Chondrocyte (in vitro differentiated cells): Measurements from ENCODE around the gene ADGRG4. TPM values are rescaled to one million over a fixed set of nuclear protein-coding genes. Genes with fewer than 3 reads are reported as not detected.
"Not testable (repeated sequence)": the region's sequence is repeated elsewhere in the genome, so short reads cannot be mapped to it uniquely, and the experiment has no call there.

Experiments
- DNase-seq: peaks from one replicate; pipeline ENCODE4 v3.0.0; 2021; ENCODE audit warnings: mixed read lengths, low spot score
- H3K27ac Mint-ChIP-seq: one replicate; pipeline ENCODE4 v1.8.0; 2021; ENCODE audit warnings: mild to moderate bottlenecking, moderate library complexity, mixed read lengths; ENCODE audit not compliant: unreplicated experiment
- H3K27me3 Mint-ChIP-seq: 2 replicates; pipeline ENCODE4 v1.8.0; 2021; ENCODE audit warnings: low read depth, mixed read lengths
- H3K36me3 Mint-ChIP-seq: 2 replicates; pipeline ENCODE4 v1.8.0; 2021; ENCODE audit warnings: low read depth, mixed read lengths
- H3K4me1 Mint-ChIP-seq: 2 replicates; pipeline ENCODE4 v1.8.0; 2021; ENCODE audit warnings: low read depth, mild to moderate bottlenecking, mixed read lengths
- H3K4me3 Mint-ChIP-seq: one replicate; pipeline ENCODE4 v1.8.0; 2021; ENCODE audit warnings: mild to moderate bottlenecking, moderate library complexity, mixed read lengths; ENCODE audit not compliant: unreplicated experiment
- H3K9me3 Mint-ChIP-seq: 2 replicates; pipeline ENCODE4 v1.8.0; 2021; ENCODE audit warnings: low read depth, mixed read lengths
- long read RNA-seq: library from polyadenylated mRNA; stranded (forward); transcript quantifications from one replicate; pipeline ENCODE4 v2.0.0, GENCODE V29; 2021
- total RNA-seq: library from RNA; stranded (reverse); gene quantifications from 3 replicates; pipeline ENCODE4 v1.2.1, GENCODE V29; 2021
- TF ChIP-seq, protein P1 (sequence below): fragments of 200-600 bp; sonication (generic); IDR thresholded peaks from 2 replicates; pipeline ENCODE4 v1.5.0; 2021; ENCODE audit warnings: antibody characterized with exemption, mild to moderate bottlenecking, moderate library complexity

The ADGRG4 gene, protein sequence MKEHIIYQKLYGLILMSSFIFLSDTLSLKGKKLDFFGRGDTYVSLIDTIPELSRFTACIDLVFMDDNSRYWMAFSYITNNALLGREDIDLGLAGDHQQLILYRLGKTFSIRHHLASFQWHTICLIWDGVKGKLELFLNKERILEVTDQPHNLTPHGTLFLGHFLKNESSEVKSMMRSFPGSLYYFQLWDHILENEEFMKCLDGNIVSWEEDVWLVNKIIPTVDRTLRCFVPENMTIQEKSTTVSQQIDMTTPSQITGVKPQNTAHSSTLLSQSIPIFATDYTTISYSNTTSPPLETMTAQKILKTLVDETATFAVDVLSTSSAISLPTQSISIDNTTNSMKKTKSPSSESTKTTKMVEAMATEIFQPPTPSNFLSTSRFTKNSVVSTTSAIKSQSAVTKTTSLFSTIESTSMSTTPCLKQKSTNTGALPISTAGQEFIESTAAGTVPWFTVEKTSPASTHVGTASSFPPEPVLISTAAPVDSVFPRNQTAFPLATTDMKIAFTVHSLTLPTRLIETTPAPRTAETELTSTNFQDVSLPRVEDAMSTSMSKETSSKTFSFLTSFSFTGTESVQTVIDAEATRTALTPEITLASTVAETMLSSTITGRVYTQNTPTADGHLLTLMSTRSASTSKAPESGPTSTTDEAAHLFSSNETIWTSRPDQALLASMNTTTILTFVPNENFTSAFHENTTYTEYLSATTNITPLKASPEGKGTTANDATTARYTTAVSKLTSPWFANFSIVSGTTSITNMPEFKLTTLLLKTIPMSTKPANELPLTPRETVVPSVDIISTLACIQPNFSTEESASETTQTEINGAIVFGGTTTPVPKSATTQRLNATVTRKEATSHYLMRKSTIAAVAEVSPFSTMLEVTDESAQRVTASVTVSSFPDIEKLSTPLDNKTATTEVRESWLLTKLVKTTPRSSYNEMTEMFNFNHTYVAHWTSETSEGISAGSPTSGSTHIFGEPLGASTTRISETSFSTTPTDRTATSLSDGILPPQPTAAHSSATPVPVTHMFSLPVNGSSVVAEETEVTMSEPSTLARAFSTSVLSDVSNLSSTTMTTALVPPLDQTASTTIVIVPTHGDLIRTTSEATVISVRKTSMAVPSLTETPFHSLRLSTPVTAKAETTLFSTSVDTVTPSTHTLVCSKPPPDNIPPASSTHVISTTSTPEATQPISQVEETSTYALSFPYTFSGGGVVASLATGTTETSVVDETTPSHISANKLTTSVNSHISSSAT (N-terminal part only)
- total RNA-seq, result 0.24 to 0.36 TPM (median 0.30 TPM) in 3 replicates
- long read RNA-seq, result 0 reads

DNA sequence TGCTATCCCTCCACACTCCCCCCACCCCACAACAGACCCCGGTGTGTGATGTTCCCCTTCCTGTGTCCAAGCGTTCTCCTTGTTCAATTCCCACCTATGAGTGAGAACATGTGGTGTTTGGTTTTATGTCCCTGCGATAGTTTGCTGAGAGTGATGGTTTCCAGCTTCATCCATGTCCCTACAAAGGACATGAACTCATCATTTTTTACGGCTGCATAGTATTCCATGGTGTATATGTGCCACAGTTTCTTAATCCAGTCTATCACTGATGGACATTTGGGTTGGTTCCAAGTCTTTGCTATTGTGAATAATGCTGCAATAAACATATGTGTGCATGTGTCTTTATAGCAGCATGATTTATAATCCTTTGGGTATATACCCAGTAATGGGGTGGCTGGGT is at the start of gene ADGRG4:
TSS of gene ADGRG4 (plus strand) at position 243 of the 400 bp plus-strand sequence. CDS start 7,815 bp downstream, outside the sequence.
- H3K27me3 Mint-ChIP-seq, H3K4me3 Mint-ChIP-seq, DNase-seq: not testable (repeated sequence)

DNA sequence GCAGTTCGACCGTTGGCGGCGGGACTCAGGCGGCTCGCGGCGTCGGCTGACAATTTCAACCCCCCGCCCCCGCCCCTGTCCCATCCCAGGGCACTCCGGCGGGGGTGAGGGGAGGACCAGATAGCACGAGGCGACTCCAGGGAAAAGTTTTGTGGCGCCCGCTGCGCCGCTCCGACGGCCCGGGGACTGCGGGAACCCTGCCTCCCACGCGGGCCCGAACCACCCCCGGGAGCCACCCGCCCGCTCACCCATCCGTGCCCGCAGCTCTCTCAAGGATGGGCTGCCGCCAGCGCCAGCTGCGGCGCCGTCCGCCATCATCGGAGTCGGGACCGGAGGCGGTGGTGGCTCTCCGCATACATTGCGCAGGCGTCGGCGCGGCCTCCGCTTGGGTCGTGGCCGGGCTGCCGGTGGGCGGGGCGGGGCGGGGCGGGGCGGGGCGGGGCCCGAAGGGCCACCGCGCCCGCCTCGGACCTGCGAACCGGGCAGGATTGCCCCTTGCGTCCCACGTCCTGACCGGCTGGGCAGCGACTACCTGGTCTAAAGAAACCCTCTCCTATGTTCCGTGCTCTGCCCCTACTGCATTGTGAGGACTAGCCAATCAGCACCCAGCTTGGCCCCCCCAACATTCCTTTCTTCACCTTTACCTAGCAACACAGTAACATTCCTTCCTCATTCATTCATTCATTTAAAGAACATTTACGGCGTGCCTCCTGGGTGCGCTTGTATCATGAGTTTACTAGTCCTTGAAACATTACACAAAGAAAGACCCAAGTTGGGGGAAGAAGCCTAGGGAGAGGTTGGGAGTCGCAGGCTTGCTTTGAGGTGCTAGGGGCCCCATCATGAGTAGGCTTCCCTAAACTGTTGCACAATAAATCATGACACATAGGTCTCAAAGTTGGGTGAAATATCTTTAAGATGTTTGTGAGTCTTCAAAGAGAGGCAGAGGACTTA is 49.4 kb upstream of the ADGRG4 start, which contains the start of gene MAP7D3:
TSS of gene MAP7D3 (minus strand) at position 360 of the 951 bp plus-strand sequence. CDS start at position 318, 42 bp downstream.
- Mint-ChIP-seq H3K9me3 (no peaks in the 10 kb centered on the region), H3K27me3 (no peaks in the 10 kb centered on the region), H3K36me3 (peaks cover 2% of the 10 kb centered on the region), H3K4me1 (peaks cover 57% of the 10 kb centered on the region), H3K27ac (peak within 1 kb of the TSS; percentile 79), H3K4me3 (peak within 1 kb of the TSS; percentile 74)
- TF ChIP-seq, protein P1, sequence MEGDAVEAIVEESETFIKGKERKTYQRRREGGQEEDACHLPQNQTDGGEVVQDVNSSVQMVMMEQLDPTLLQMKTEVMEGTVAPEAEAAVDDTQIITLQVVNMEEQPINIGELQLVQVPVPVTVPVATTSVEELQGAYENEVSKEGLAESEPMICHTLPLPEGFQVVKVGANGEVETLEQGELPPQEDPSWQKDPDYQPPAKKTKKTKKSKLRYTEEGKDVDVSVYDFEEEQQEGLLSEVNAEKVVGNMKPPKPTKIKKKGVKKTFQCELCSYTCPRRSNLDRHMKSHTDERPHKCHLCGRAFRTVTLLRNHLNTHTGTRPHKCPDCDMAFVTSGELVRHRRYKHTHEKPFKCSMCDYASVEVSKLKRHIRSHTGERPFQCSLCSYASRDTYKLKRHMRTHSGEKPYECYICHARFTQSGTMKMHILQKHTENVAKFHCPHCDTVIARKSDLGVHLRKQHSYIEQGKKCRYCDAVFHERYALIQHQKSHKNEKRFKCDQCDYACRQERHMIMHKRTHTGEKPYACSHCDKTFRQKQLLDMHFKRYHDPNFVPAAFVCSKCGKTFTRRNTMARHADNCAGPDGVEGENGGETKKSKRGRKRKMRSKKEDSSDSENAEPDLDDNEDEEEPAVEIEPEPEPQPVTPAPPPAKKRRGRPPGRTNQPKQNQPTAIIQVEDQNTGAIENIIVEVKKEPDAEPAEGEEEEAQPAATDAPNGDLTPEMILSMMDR, result no peak
- no peak for DNase-seq

More for the DNA sequence above, at the start of gene ADGRG4:
- H3K27ac Mint-ChIP-seq, H3K36me3 Mint-ChIP-seq, H3K4me1 Mint-ChIP-seq: not testable (repeated sequence)
- peaks cover 15% of the 10 kb centered on the region for H3K9me3 Mint-ChIP-seq

DNA sequence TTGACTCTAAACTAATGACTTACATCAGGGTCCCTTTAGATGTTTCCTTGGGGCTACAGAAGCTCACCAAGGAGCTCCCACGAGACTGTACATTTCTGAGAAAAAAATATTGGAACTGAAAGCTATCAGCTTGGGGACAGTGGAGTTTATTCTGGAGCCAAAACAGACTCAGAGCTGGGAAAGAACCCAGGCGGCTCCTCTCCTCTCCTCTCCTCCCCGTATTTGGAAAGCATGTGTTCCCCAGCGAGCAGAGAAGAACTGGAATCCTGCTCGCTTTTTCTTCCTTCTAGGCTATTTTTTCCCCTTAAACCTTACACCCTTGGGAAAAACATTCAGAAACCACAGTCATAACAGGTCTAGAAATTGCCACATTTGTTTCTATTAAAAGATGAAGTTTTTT is 45.2 kb upstream of the ADGRG4 start:
- H3K9me3 Mint-ChIP-seq, result no peaks in the 10 kb centered on the region
- TF ChIP-seq, protein P1, result no peak
- no peak for DNase-seq
- H3K4me1 Mint-ChIP-seq, result peaks cover 77% of the 10 kb centered on the region
- no peaks in the 10 kb centered on the region for H3K27me3 Mint-ChIP-seq
- H3K4me3 Mint-ChIP-seq, result peak overlapping the region; percentile 68
- peak overlapping the region; percentile 94 for H3K27ac Mint-ChIP-seq
- H3K36me3 Mint-ChIP-seq, result no peaks in the 10 kb centered on the region

DNA sequence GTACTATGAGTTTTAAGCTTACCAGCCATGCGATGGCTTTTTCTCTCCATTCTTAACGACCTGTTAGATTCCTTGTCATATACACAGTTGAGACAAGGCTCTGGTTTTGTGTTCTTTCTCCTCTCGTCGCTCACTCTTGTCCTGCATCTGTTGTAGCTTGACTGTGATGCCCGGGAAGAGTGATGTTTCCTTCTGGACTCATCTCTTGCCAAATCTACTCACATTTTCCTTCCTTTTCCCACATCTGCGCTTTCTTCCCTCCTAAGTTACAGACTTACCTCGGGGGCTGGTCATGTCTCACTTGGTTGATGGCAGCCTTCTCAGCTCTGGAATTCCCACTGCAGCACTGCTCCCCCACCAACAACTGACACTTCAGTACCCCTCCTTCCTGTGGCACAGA is 44.7 kb upstream of the ADGRG4 start:
- Mint-ChIP-seq H3K4me1 (peaks cover 81% of the 10 kb centered on the region), H3K27me3 (no peaks in the 10 kb centered on the region), H3K9me3 (no peaks in the 10 kb centered on the region), H3K4me3 (peak overlapping the region; percentile 68), H3K27ac (peak overlapping the region; percentile 94), H3K36me3 (no peaks in the 10 kb centered on the region)
- no peak for DNase-seq
- TF ChIP-seq, protein P1, result no peak

DNA sequence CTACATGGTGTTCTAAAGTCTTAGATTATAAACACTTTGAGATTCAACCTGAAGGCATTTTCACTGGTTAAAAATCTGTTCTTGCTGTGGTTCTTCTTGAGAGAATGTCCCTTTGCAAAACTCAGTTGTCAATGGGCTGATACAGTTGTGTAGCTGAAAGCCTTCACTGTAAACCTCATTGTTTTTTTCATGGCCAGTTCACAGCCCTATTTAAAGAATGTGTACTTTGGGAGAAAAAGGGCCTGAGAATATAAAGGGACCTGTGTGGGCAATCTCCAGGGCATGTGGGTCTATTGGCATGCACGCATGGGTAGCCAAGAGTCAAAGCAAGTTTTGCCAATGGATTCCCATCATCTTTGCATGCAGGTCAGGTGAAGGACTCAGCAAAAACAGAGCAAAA is 41.8 kb upstream of the ADGRG4 start:
- H3K4me1 Mint-ChIP-seq, result peaks cover 92% of the 10 kb centered on the region
- H3K4me3 Mint-ChIP-seq, result no peak overlapping the region
- no peaks in the 10 kb centered on the region for H3K9me3 Mint-ChIP-seq
- no peaks in the 10 kb centered on the region for H3K36me3 Mint-ChIP-seq
- TF ChIP-seq, protein P1, result no peak
- H3K27me3 Mint-ChIP-seq, result no peaks in the 10 kb centered on the region
- H3K27ac Mint-ChIP-seq, result peak overlapping the region; percentile 88
- no peak for DNase-seq
